K562 (cell line): ENCODE results near the gene B4GALT7. TPM values are rescaled to one million over a fixed set of nuclear protein-coding genes. Genes with fewer than 3 reads are reported as not detected.
A peak's percentile ranks its signal among the peaks of the same experiment; 100 is the strongest.

ENCODE experiments used
- ATAC-seq: fragments of 200-7000 bp; cut with Tn5 transposase; 3 replicates; pipeline ENCODE4 v1.9.1; 2020; ENCODE audit warnings: moderate library complexity
- BruUV-seq: library from RNA; stranded (reverse); fragments of 400-500 nt; replicated peaks from 2 replicates; lab custom pipeline; 2021; lab: Mats Ljungman, UMichigan
- CTCF ChIA-PET: fragments of 300-600 bp; formaldehyde crosslinking; extraction: SDS; loops from one replicate; lab custom pipeline; 2021; ENCODE audit warnings: low intra/inter-chr PET ratio; lab: Yijun Ruan, JAX
- POLR2A ChIA-PET: fragments of 300-600, 350-650 bp; sonication (Branson Sonifier 250); formaldehyde crosslinking; extraction: SDS; loops from one replicate; lab custom pipeline; 2021; ENCODE audit warnings: antibody characterized with exemption, inconsistent platforms; lab: Yijun Ruan, JAX
- DNase-seq, 4 experiments: peaks; one replicate each; pipeline versions ENCODE4 v3.0.0 to v3.0.0-alpha.2; 2011 to 2018; ENCODE audit warnings: low spot score in 3 of 4, mixed read lengths in 3 of 4; ENCODE audit errors: extremely low read depth in 1 of 4
- FAIRE-seq: peaks from 2 replicates; lab custom pipeline; 2011; peaks lifted over from hg19 to GRCh38; lab: Jason Lieb, UNC
- H2AFZ ChIP-seq: 2 replicates; pipeline ENCODE4 v1.6.0; 2011; ENCODE audit warnings: low read depth, low read length, control low read depth, inconsistent platforms
- H3K27ac ChIP-seq: fragments of 200-600 bp; 3 replicates; pipeline ENCODE4 v1.8.0; 2011; ENCODE audit warnings: low read depth, mild to moderate bottlenecking, control low read depth, inconsistent platforms, low read length, moderate library complexity, mixed read lengths; ENCODE audit errors: extremely low read depth
- H3K27me3 ChIP-seq, 2 experiments: fragments of 300-600 bp in 1 of 2; 2 replicates in 1 of 2; 3 replicates in 1 of 2; pipeline versions ENCODE4 v1.6.0 to v1.8.0; 2011; ENCODE audit warnings: inconsistent platforms in 2 of 2, low read length in 2 of 2, mild to moderate bottlenecking in 1 of 2, mixed read lengths in 1 of 2, moderate library complexity in 1 of 2; ENCODE audit not compliant: control insufficient read depth in 2 of 2, insufficient read depth in 2 of 2
- H3K36me3 ChIP-seq: fragments of 300-600 bp; 3 replicates; pipeline ENCODE4 v1.8.0; 2011; ENCODE audit warnings: mild to moderate bottlenecking, low read length, inconsistent platforms; ENCODE audit not compliant: control insufficient read depth, insufficient read depth
- H3K4me1 ChIP-seq, 2 experiments: fragments of 200-600 bp in 1 of 2; replicated peaks in 1 of 2; 2 replicates in 1 of 2; 3 replicates in 1 of 2; pipeline versions ENCODE4 v1.5.1 to v1.8.0; 2011; ENCODE audit warnings: inconsistent platforms in 2 of 2, low read length in 2 of 2, mild to moderate bottlenecking in 1 of 2, mixed read lengths in 1 of 2, moderate library complexity in 1 of 2; ENCODE audit not compliant: control insufficient read depth in 2 of 2, insufficient read depth in 2 of 2
- H3K4me2 ChIP-seq: 2 replicates; pipeline ENCODE4 v1.6.1; 2011; ENCODE audit warnings: low read length, control low read depth, inconsistent platforms, mixed read lengths; ENCODE audit not compliant: insufficient read depth
- H3K4me3 ChIP-seq: fragments of 200-600 bp; sonication (generic), shearing (Covaris generic); 2 replicates; pipeline ENCODE4 v1.5.1; 2016; ENCODE audit warnings: control low read depth, inconsistent platforms
- H3K79me2 ChIP-seq: fragments of 200-600 bp; 3 replicates; pipeline ENCODE4 v1.8.0; 2011; ENCODE audit warnings: low read length, inconsistent platforms; ENCODE audit not compliant: control insufficient read depth, insufficient read depth
- H3K9ac ChIP-seq, 2 experiments: 2 replicates each; pipeline versions ENCODE4 v1.6.0 to v1.6.1; 2011; ENCODE audit warnings: low read depth in 2 of 2, low read length in 2 of 2, control low read depth in 1 of 2, inconsistent platforms in 1 of 2, mild to moderate bottlenecking in 1 of 2, mixed read lengths in 1 of 2; ENCODE audit not compliant: insufficient read depth in 1 of 2
- H3K9me1 ChIP-seq: one replicate; pipeline ENCODE4 v1.6.0; 2011; ENCODE audit warnings: inconsistent platforms, mild to moderate bottlenecking, low read length, moderate library complexity; ENCODE audit not compliant: control insufficient read depth, insufficient read depth
- H3K9me3 ChIP-seq: replicated peaks from 2 replicates; pipeline ENCODE4 v1.5.1; 2011; ENCODE audit warnings: low read depth, low read length, inconsistent platforms; ENCODE audit not compliant: control insufficient read depth, insufficient read depth
- H4K20me1 ChIP-seq: replicated peaks from 2 replicates; pipeline ENCODE4 v1.6.1; 2011; ENCODE audit warnings: low read length, inconsistent platforms, mixed read lengths; ENCODE audit not compliant: control insufficient read depth, insufficient read depth
- ELF4 ChIP-seq: fragments of 450-650 bp; formaldehyde crosslinking; IDR thresholded peaks from 2 replicates; pipeline ENCODE4 v1.4.0; 2022; ENCODE audit warnings: missing genetic modification characterization
- ETS1 ChIP-seq: conservative IDR thresholded peaks from 2 replicates; pipeline ENCODE4 v1.6.1; 2011; ENCODE audit warnings: low read depth, mild to moderate bottlenecking, low read length; ENCODE audit not compliant: control insufficient read depth
- MAX ChIP-seq: sonication (generic); formaldehyde crosslinking; IDR thresholded peaks from 2 replicates; pipeline ENCODE4 v1.9.0; 2022; ENCODE audit warnings: mild to moderate bottlenecking, missing genetic modification reagents
- NELFE ChIP-seq: IDR thresholded peaks from 2 replicates; pipeline ENCODE4 v1.6.1; 2011; ENCODE audit warnings: mild to moderate bottlenecking; ENCODE audit not compliant: insufficient read depth, insufficient read length
- NFIC ChIP-seq: fragments of 450-650 bp; IDR thresholded peaks from 2 replicates; pipeline ENCODE4 v1.6.1; 2017; ENCODE audit warnings: mild to moderate bottlenecking, inconsistent platforms
- RBFOX2 ChIP-seq: fragments of 200-400 bp; formaldehyde crosslinking; IDR thresholded peaks from 2 replicates; pipeline ENCODE4 v1.6.1; 2017; ENCODE audit warnings: low read depth, mild to moderate bottlenecking, low read length, moderate library complexity
- RCOR1 ChIP-seq, 2 experiments: IDR thresholded peaks; 2 replicates each; pipeline ENCODE4 v1.6.1; 2012; ENCODE audit warnings: low read depth in 2 of 2, low read length in 2 of 2, borderline replicate concordance in 1 of 2, improper control_type of control experiment in 1 of 2
- WGBS: fragments of 100-300 bp; shearing (Covaris generic); methylation state at CpG from one replicate; pipeline ENCODE4 v1.1.6; 2016; ENCODE audit warnings: low coverage, mixed read lengths; ENCODE audit not compliant: insufficient coverage; ENCODE audit errors: missing lambda C conversion rate; 5-methylcytosine and 5-hydroxymethylcytosine counted together
- in situ Hi-C: fragments of 300-500 bp; cut with MboI; formaldehyde crosslinking; loops from 4 replicates; pipeline ENCODE4 v1.15.0; 2018; ENCODE audit warnings: inconsistent platforms, mixed read lengths
- intact Hi-C: fragments of 100-400 bp; cut with micrococcal nuclease; formaldehyde crosslinking; loops from 2 replicates; pipeline ENCODE4 v1.14.2; 2022
- polyA plus RNA-seq, 8 experiments: library from polyadenylated mRNA; depleted of rRNA in 4 of 8; stranded (reverse) in 5 of 8; unstranded in 3 of 8; fragments of >200 nt; fragmentation: Nextera tagmentation in 2 of 8; fragmentation: Illumina TruSeq in 1 of 8; extraction: Ambion mirVana in 2 of 8; extraction: Trizol in 1 of 8; gene quantifications; 2 replicates each; pipeline versions ENCODE4 v1.2.1 to v1.2.3, GENCODE V29; 2011 to 2014; ENCODE audit warnings: inconsistent platforms in 1 of 8, missing spikeins in 1 of 8
- total RNA-seq, 7 experiments: library from RNA; depleted of rRNA in 6 of 7; stranded (reverse); fragments of >200 nt in 6 of 7; fragmentation: Illumina TruSeq in 2 of 7; extraction: Trizol in 2 of 7; gene quantifications; 2 replicates each; pipeline versions ENCODE4 v1.2.1 to v1.2.3, GENCODE V29; 2011 to 2021; ENCODE audit warnings: low replicate concordance in 1 of 7
- TF ChIP-seq, protein P1 (sequence below), 3 experiments: fragments of 200-800 bp in 1 of 3; fragments of 250-450 bp in 1 of 3; fragments of 450-650 bp in 1 of 3; sonication (Bioruptor Pico) in 1 of 3; sonication (Bioruptor generic) in 1 of 3; formaldehyde crosslinking in 1 of 3; IDR thresholded peaks; 2 replicates each; pipeline versions ENCODE4 v1.6.1 to v1.8.0; 2016 to 2022; ENCODE audit warnings: mild to moderate bottlenecking in 2 of 3, missing genetic modification characterization in 2 of 3, missing compliant biosample characterization in 1 of 3, moderate library complexity in 1 of 3

Gene B4GALT7
- total and polyA plus RNA-seq, 9 of the 15 experiments (the other 6 are each of a cell fraction or from before 2014, with no cell fraction given): 0.34 to 17.7 (median 9.1) TPM

DNA sequence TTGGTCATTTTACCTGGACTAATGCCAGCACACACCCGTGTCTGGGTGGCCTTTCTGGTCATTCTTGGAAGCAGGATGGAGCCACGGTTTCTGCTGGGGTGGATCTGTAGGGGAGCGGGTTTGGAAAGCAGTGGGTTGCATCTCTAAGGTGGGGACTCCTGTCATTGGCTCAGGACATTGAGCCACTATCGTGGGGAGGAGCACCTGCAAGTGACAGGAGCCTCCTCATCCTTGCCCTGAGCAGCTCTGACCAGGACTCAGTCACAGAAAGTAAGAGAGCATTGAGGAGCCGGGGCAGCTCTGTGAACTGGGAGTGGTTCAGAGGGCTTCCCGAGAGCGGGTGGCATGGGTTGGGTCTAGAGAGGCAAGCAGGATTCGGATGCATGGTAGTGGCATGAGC is 3.7 kb downstream of the B4GALT7 start:
- Histone ChIP-seq H3K36me3 (peaks cover 5% of the 10 kb centered on the region; the same call in 1 of the 3 replicates), H2AFZ (no peak overlapping the region)
- 59% methylated on average over 8 of the region's 8 CpGs for WGBS
- TF ChIP-seq MAX: 0 out of 2 replicates have a peak, but pooled peaks have one; percentile 4
- TF ChIP-seq NELFE: no peak
- TF ChIP-seq NFIC: peak; percentile 48
- TF ChIP-seq, all 486 proteins: peak for 2
- no TSS peak for BruUV-seq
- POLR2A ChIA-PET: interaction anchor here (1.6 kb wide), 1 partner anchor 11 kb away, joined by 8 read pairs; the partner anchor contains the start of gene TMED9
- Histone ChIP-seq H3K9ac (no peak overlapping the region), H3K4me2 (no peak overlapping the region), H3K79me2 (peaks cover 14% of the 10 kb centered on the region; the same call in 2 of the 3 replicates), H3K4me3 (no peak overlapping the region), H3K27me3 (no peaks in the 10 kb centered on the region), H3K9me3 (no peaks in the 10 kb centered on the region), H3K4me1 (peaks cover 10 to 48% of the 10 kb centered on the region in 2 experiments; a peak in 4 of 5 replicates), H3K9me1 (no peaks in the 10 kb centered on the region), H4K20me1 (0 out of 2 replicates have a peak, but pooled peaks cover 10% of the 10 kb centered on the region), H3K27ac (no peak overlapping the region)
- DNase-seq (no peak), ATAC-seq (no peak), FAIRE-seq (no peak)
- CTCF ChIA-PET: no interaction called here
- intact Hi-C loops (loop anchor here (5.0 kb wide), 1 partner anchor 469 kb away; no protein-coding TSS in a partner anchor), in situ Hi-C loops (loop anchor here (25.0 kb wide), 1 partner anchor 459 kb away; no protein-coding TSS in a partner anchor)

- intact Hi-C loops (loop anchor here (5.0 kb wide), 1 partner anchor 468 kb away; no protein-coding TSS in a partner anchor), in situ Hi-C loops (loop anchor here (25.0 kb wide), 1 partner anchor 458 kb away; no protein-coding TSS in a partner anchor)
- Histone ChIP-seq H4K20me1 (0 out of 2 replicates have a peak, but pooled peaks cover 10% of the 10 kb centered on the region), H3K36me3 (peaks cover 7% of the 10 kb centered on the region; the same call in 1 of the 3 replicates), H3K27ac (no peak overlapping the region), H3K4me1 (peaks cover 9 to 52% of the 10 kb centered on the region in 2 experiments; a peak in 4 of 5 replicates), H3K27me3 (no peaks in the 10 kb centered on the region), H3K4me3 (no peak overlapping the region), H3K79me2 (peaks cover 14% of the 10 kb centered on the region; the same call in 2 of the 3 replicates), H3K9me1 (no peaks in the 10 kb centered on the region), H2AFZ (no peak overlapping the region), H3K4me2 (no peak overlapping the region), H3K9ac (no peak overlapping the region), H3K9me3 (no peaks in the 10 kb centered on the region)
- BruUV-seq: no TSS peak
- no peak for DNase-seq
- peak; percentile 31; the same call in 1 of the 2 replicates for TF ChIP-seq RBFOX2
- no peak for TF ChIP-seq ETS1
- TF ChIP-seq, protein P1, sequence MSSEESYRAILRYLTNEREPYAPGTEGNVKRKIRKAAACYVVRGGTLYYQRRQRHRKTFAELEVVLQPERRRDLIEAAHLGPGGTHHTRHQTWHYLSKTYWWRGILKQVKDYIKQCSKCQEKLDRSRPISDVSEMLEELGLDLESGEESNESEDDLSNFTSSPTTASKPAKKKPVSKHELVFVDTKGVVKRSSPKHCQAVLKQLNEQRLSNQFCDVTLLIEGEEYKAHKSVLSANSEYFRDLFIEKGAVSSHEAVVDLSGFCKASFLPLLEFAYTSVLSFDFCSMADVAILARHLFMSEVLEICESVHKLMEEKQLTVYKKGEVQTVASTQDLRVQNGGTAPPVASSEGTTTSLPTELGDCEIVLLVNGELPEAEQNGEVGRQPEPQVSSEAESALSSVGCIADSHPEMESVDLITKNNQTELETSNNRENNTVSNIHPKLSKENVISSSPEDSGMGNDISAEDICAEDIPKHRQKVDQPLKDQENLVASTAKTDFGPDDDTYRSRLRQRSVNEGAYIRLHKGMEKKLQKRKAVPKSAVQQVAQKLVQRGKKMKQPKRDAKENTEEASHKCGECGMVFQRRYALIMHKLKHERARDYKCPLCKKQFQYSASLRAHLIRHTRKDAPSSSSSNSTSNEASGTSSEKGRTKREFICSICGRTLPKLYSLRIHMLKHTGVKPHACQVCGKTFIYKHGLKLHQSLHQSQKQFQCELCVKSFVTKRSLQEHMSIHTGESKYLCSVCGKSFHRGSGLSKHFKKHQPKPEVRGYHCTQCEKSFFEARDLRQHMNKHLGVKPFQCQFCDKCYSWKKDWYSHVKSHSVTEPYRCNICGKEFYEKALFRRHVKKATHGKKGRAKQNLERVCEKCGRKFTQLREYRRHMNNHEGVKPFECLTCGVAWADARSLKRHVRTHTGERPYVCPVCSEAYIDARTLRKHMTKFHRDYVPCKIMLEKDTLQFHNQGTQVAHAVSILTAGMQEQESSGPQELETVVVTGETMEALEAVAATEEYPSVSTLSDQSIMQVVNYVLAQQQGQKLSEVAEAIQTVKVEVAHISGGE (CRISPR knock-in tag; IDR thresholded peaks at IDR 0.05): peak in 1 of 3 experiments; percentile 77; a peak in 1 of 6 replicates
- TF ChIP-seq ELF4 (CRISPR knock-in tag): no peak
- TF ChIP-seq RCOR1 (IDR thresholded peaks at IDR 0.05; ENCODE audit: borderline replicate concordance in 1 of 2, low read depth in 2 of 2, low read length in 2 of 2): no peak
- WGBS: 78% methylated on average over 14 of the region's 27 CpGs
- ChIA-PET POLR2A (no interaction called here), CTCF (no interaction called here)
- no peak for ATAC-seq
- FAIRE-seq: no peak
Observed at GRCh38 chr5:177604116-177604521, 4.2 kb downstream of the B4GALT7 start.
